DOHH2 (cell line): ENCODE measurements around the gene TMEM127.

ENCODE experiments used
- H3F3A ChIP-seq: fragments of 200-600 bp; sonication (generic), shearing (Covaris generic); 2 replicates; pipeline ENCODE4 v1.6.0; 2016; ENCODE audit warnings: antibody characterized with exemption, mild to moderate bottlenecking; ENCODE audit not compliant: control insufficient read depth, insufficient read depth
- H3K27ac ChIP-seq: fragments of 200-600 bp; sonication (generic); 2 replicates; pipeline ENCODE4 v1.5.1; 2014; ENCODE audit warnings: low read depth, mild to moderate bottlenecking, low read length, moderate library complexity
- H3K27me3 ChIP-seq: fragments of 200-600 bp; sonication (generic); 2 replicates; pipeline ENCODE4 v1.6.1; 2014; ENCODE audit warnings: mild to moderate bottlenecking, low read length, mixed read lengths; ENCODE audit not compliant: control insufficient read depth
- H3K36me3 ChIP-seq: fragments of 200-600 bp; sonication (generic); 2 replicates; pipeline ENCODE4 v1.6.1; 2014; ENCODE audit warnings: mild to moderate bottlenecking, low read length, moderate library complexity, mixed read lengths; ENCODE audit not compliant: control insufficient read depth
- H3K4me1 ChIP-seq: fragments of 200-600 bp; sonication (generic); 2 replicates; pipeline ENCODE4 v1.6.1; 2014; ENCODE audit warnings: mild to moderate bottlenecking, low read length, mixed read lengths; ENCODE audit not compliant: control insufficient read depth
- H3K4me2 ChIP-seq: fragments of 200-600 bp; sonication (generic); 2 replicates; pipeline ENCODE4 v1.6.0; 2014; ENCODE audit warnings: mild to moderate bottlenecking, low read length, moderate library complexity
- H3K4me3 ChIP-seq: fragments of 200-600 bp; sonication (generic); 2 replicates; pipeline ENCODE4 v1.5.1; 2014; ENCODE audit warnings: mild to moderate bottlenecking, low read length, mixed read lengths
- H3K79me2 ChIP-seq: fragments of 200-600 bp; sonication (generic); 2 replicates; pipeline ENCODE4 v1.6.1; 2014; ENCODE audit warnings: mild to moderate bottlenecking, low read length, mixed read lengths; ENCODE audit not compliant: control insufficient read depth
- H3K9me2 ChIP-seq: fragments of 200-600 bp; sonication (generic); replicated peaks from 2 replicates; pipeline ENCODE4 v1.6.1; 2014; ENCODE audit warnings: mild to moderate bottlenecking, low read length, mixed read lengths; ENCODE audit not compliant: control insufficient read depth
- H3K9me3 ChIP-seq: fragments of 200-600 bp; sonication (generic); 2 replicates; pipeline ENCODE4 v1.6.1; 2014; ENCODE audit warnings: antibody characterized with exemption, low read length, mixed read lengths; ENCODE audit not compliant: control insufficient read depth, insufficient read depth
- H4K20me1 ChIP-seq: fragments of 200-600 bp; sonication (generic); 2 replicates; pipeline ENCODE4 v1.6.0; 2014; ENCODE audit warnings: low read depth, mild to moderate bottlenecking, antibody characterized with exemption, low read length, moderate library complexity; ENCODE audit not compliant: control insufficient read depth, insufficient read depth
- CTCF ChIP-seq: fragments of 200-600 bp; sonication (generic); IDR thresholded peaks from one replicate; pipeline ENCODE4 v1.5.1; 2014; ENCODE audit warnings: antibody characterized with exemption, mild to moderate bottlenecking, low read depth, low read length; ENCODE audit not compliant: poor library complexity, severe bottlenecking
- EZH2phosphoT487 ChIP-seq: fragments of 200-600 bp; sonication (generic); IDR thresholded peaks from 2 replicates; pipeline ENCODE4 v1.6.1; 2017; ENCODE audit warnings: borderline replicate concordance, mild to moderate bottlenecking, antibody characterized with exemption, low read length, moderate library complexity, mixed read lengths

The TMEM127 gene

GRCh38 chr2:96248624-96249023, 17.2 kb downstream of the TMEM127 start:
- Histone ChIP-seq H3K27ac (no peak overlapping the region), H3K4me1 (peaks cover 24% of the 10 kb centered on the region)

GRCh38 chr2:96247896-96248295, 17.9 kb downstream of the TMEM127 start:
- H3K4me2 ChIP-seq: no peak overlapping the region
- H3F3A ChIP-seq: no peaks in the 10 kb centered on the region
- TF ChIP-seq CTCF (no peak), EZH2phosphoT487 (no peak)
- no peak overlapping the region for H3K27ac ChIP-seq
- no peak overlapping the region for H3K4me3 ChIP-seq
- no peaks in the 10 kb centered on the region for H4K20me1 ChIP-seq
- H3K36me3 ChIP-seq: peaks cover 21% of the 10 kb centered on the region
- no peaks in the 10 kb centered on the region for H3K27me3 ChIP-seq
- H3K9me2 ChIP-seq: no peaks in the 10 kb centered on the region
- peaks cover 28% of the 10 kb centered on the region for H3K4me1 ChIP-seq
- no peaks in the 10 kb centered on the region for H3K79me2 ChIP-seq
- no peaks in the 10 kb centered on the region for H3K9me3 ChIP-seq

More at GRCh38 chr2:96248624-96249023, 17.2 kb downstream of the TMEM127 start:
- Histone ChIP-seq H3K27me3 (no peaks in the 10 kb centered on the region), H3K4me3 (no peak overlapping the region), H3K4me2 (no peak overlapping the region), H3F3A (no peaks in the 10 kb centered on the region), H3K79me2 (no peaks in the 10 kb centered on the region), H3K36me3 (peaks cover 29% of the 10 kb centered on the region), H3K9me3 (no peaks in the 10 kb centered on the region), H3K9me2 (no peaks in the 10 kb centered on the region), H4K20me1 (no peaks in the 10 kb centered on the region)
- TF ChIP-seq EZH2phosphoT487: no peak
- no peak for TF ChIP-seq CTCF

- Histone ChIP-seq H3K36me3 (peaks cover 13% of the 10 kb centered on the region), H3K27ac (no peak overlapping the region), H3K4me3 (no peak overlapping the region), H3F3A (peaks cover 5% of the 10 kb centered on the region), H3K4me1 (peaks cover 36% of the 10 kb centered on the region), H3K9me3 (no peaks in the 10 kb centered on the region), H3K9me2 (no peaks in the 10 kb centered on the region), H4K20me1 (no peaks in the 10 kb centered on the region), H3K27me3 (no peaks in the 10 kb centered on the region), H3K79me2 (no peaks in the 10 kb centered on the region), H3K4me2 (no peak overlapping the region)
- TF ChIP-seq CTCF (no peak), EZH2phosphoT487 (no peak)
These were observed 18.8 kb downstream of the TMEM127 start for GRCh38 chr2:96247009-96247408.
